ENCODE results near the gene KCNV2. TPM values are rescaled to one million over a fixed set of nuclear protein-coding genes. Genes with fewer than 3 reads are reported as not detected.

KCNV2 gene
- total RNA-seq, 6 experiments from 2014 or later, result not detected

GRCh38 chr9:2676466-2676865, 40.8 kb upstream of the KCNV2 start:
- WGBS (ENCODE audit: insufficient coverage, low coverage, low lambda C conversion rate, missing lambda C conversion rate), result 60% methylated on average over 4 of the region's 4 CpGs
- TF ChIP-seq CTCF (IDR thresholded peaks at IDR 0.05) (no peak), POLR2A (IDR thresholded peaks at IDR 0.05) (no peak)

DNA sequence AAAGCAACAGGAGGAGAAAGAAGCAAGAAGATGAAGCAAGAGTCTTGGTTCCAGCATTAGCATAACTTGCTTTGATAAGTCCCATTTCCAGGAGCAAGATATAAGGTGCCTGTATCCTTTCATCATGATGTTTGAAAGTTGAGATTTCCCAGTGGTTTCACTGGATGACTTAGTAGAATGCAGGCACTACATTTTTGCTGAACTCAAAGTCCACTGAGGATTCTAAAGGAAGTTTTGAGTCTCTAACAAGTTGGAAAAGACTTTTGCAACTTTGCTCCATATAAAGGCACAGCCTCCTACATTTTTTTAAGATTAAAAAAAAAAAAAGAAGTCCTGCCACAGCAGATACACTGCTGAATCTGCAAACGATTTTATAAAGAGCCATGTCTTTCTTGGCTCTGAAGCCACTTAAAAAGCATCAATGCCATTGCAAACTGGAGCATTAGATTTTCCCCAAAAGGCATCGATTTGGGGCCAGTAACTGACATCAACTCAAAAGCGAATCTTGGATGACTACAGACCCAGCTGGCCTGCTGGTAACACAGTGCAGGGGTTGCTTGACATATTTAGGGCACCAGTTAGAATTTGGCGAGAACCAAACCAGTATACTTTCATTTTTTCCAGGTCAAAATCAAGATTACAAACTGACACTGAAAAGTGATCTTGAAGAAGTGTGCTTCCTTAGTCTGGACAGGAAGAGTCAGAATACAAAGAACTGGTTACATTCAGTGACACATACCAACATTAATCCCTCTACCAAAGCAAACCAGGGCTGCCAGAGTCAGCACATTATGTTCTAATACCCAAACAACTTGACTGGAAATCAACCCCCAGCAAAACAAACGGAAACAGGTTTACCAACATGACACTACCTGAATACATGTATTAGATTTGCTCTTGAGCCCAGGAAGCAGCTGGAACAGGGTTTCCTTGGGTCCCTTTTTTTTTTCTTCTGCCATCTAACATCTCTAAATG, 39.1 kb upstream of the KCNV2 start:
- WGBS (ENCODE audit: insufficient coverage, low coverage, low lambda C conversion rate, missing lambda C conversion rate), result 56% methylated on average over 5 of the region's 5 CpGs
- Histone ChIP-seq H3K4me3 (no peak overlapping the region), H3K27ac (no peak overlapping the region), H3K9me3 (no peaks in the 10 kb centered on the region), H3K4me1 (no peaks in the 10 kb centered on the region), H3K27me3 (no peaks in the 10 kb centered on the region), H3K36me3 (no peaks in the 10 kb centered on the region)
- TF ChIP-seq POLR2A (IDR thresholded peaks at IDR 0.05), result no peak
- TF ChIP-seq CTCF (IDR thresholded peaks at IDR 0.05), result no peak
- peak in 1 of 4 donors; percentile 20 for ATAC-seq
- DNase-seq, result no peak
- intact Hi-C loops (cut with DNase I), result no loop called here

More at GRCh38 chr9:2676466-2676865, 40.8 kb upstream of the KCNV2 start:
- no peaks in the 10 kb centered on the region for H3K27me3 ChIP-seq
- intact Hi-C loops (cut with DNase I), result no loop called here
- no peak overlapping the region for H3K4me3 ChIP-seq
- H3K4me1 ChIP-seq, result no peaks in the 10 kb centered on the region
- DNase-seq, result no peak
- no peak for ATAC-seq
- H3K36me3 ChIP-seq, result no peaks in the 10 kb centered on the region
- H3K9me3 ChIP-seq, result no peaks in the 10 kb centered on the region
- no peak overlapping the region for H3K27ac ChIP-seq

DNA sequence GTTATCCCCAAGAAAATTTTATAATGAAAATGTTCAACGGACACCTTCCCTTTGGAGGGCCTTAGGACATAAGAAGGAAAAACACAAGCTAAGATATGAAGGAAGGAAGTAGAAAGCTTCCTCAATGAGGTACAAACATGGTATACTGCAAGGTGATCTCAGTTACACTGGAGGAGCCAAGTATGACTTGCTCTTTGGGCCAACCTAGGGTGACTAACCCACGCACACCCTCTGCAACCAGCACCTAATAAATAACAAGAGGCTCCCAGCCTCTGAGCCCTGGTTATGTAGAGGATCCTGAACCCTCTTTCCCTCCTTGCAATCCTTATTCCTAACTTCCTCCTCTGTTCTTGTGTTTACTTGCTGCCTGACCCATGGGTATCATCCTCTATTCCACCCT, 38.3 kb upstream of the KCNV2 start:
- DNase-seq, result no peak
- Histone ChIP-seq H3K4me3 (no peak overlapping the region), H3K27me3 (no peaks in the 10 kb centered on the region), H3K4me1 (no peaks in the 10 kb centered on the region), H3K36me3 (no peaks in the 10 kb centered on the region), H3K27ac (no peak overlapping the region), H3K9me3 (no peaks in the 10 kb centered on the region)
- intact Hi-C loops (cut with DNase I), result no loop called here
- no peak for ATAC-seq
- no peak for TF ChIP-seq CTCF (IDR thresholded peaks at IDR 0.05)
- no peak for TF ChIP-seq POLR2A (IDR thresholded peaks at IDR 0.05)
- 85% methylated on average over 2 of the region's 2 CpGs for WGBS (ENCODE audit: insufficient coverage, low coverage, low lambda C conversion rate, missing lambda C conversion rate)

- 53% methylated on average over 1 of the region's 1 CpG for WGBS (ENCODE audit: insufficient coverage, low coverage, low lambda C conversion rate, missing lambda C conversion rate)
- H3K4me3 ChIP-seq, result no peak overlapping the region
- H3K4me1 ChIP-seq, result no peaks in the 10 kb centered on the region
- no peaks in the 10 kb centered on the region for H3K36me3 ChIP-seq
- H3K27me3 ChIP-seq, result no peaks in the 10 kb centered on the region
- H3K9me3 ChIP-seq, result no peaks in the 10 kb centered on the region
- TF ChIP-seq POLR2A (IDR thresholded peaks at IDR 0.05) (no peak), CTCF (IDR thresholded peaks at IDR 0.05) (no peak)
- ATAC-seq, result no peak
- DNase-seq, result no peak
- intact Hi-C loops (cut with DNase I), result no loop called here
- H3K27ac ChIP-seq, result no peak overlapping the region
These were observed 35.3 kb upstream of the KCNV2 start for GRCh38 chr9:2681981-2682380.
